ENCODE measurements around the gene C19orf25. TPM values are rescaled to one million over a fixed set of nuclear protein-coding genes. Genes with fewer than 3 reads are reported as not detected.

The C19orf25 gene
- polyA plus RNA-seq, 1 of the 3 experiments (the other 2 are of a cell fraction): 25.3 TPM

- ChIA-PET POLR2A (no interaction called here), CTCF (interaction anchor here (0.6 to 1.2 kb wide), 3 partner anchors 9 to 21 kb away, joined by 3 read pairs; no protein-coding TSS in a partner anchor)
- H2AFZ ChIP-seq (ENCODE audit: low read depth): no peak overlapping the region
- no peaks in the 10 kb centered on the region for H3K27me3 ChIP-seq (ENCODE audit: insufficient read depth)
- peaks cover 46% of the 10 kb centered on the region for H3K79me2 ChIP-seq (ENCODE audit: insufficient read depth)
- H3K4me2 ChIP-seq: no peak overlapping the region
- DNase-seq: no peak
- H3K9ac ChIP-seq: no peak overlapping the region
- no peak overlapping the region for H3K4me3 ChIP-seq (ENCODE audit: low read depth in 2 of 2, low read length in 1 of 2)
- TF ChIP-seq USF1 (IDR thresholded peaks at IDR 0.05; ENCODE audit: borderline replicate concordance, low read depth) (no peak), SIN3A (IDR thresholded peaks at IDR 0.05; ENCODE audit: borderline replicate concordance, low read depth, low read length) (no peak), MEF2A (IDR thresholded peaks at IDR 0.05; ENCODE audit: borderline replicate concordance, low read depth) (no peak), GABPA (IDR thresholded peaks at IDR 0.05; ENCODE audit: low read depth) (no peak), RAD21 (IDR thresholded peaks at IDR 0.05; ENCODE audit: low read length) (no peak), TAF1 (IDR thresholded peaks at IDR 0.05; ENCODE audit: borderline replicate concordance, low read depth, low read length) (no peak), EZH2phosphoT487 (IDR thresholded peaks at IDR 0.05; ENCODE audit: borderline replicate concordance, low read depth) (no peak), FOSL2 (IDR thresholded peaks at IDR 0.05; ENCODE audit: borderline replicate concordance, low read depth) (no peak), TEAD4 (IDR thresholded peaks at IDR 0.05; ENCODE audit: borderline replicate concordance, insufficient read depth) (no peak), CTCF (IDR thresholded peaks at IDR 0.05) (no peak)
- H3F3A ChIP-seq (replicated peaks; ENCODE audit: insufficient read depth): no peaks in the 10 kb centered on the region
- no peaks in the 10 kb centered on the region for H3K9me3 ChIP-seq
- peaks cover 38% of the 10 kb centered on the region for H4K20me1 ChIP-seq (ENCODE audit: insufficient read depth)
- WGBS (ENCODE audit: low lambda C conversion rate): 96% methylated on average over 28 of the region's 40 CpGs
- no peak overlapping the region for H3K27ac ChIP-seq (ENCODE audit: low read depth in 2 of 2, low read length in 1 of 2)
- no peaks in the 10 kb centered on the region; a peak in 1 of 4 replicates for H3K4me1 ChIP-seq (ENCODE audit: control insufficient read depth in 1 of 2, insufficient read depth in 2 of 2, low read depth in 1 of 2, low read length in 1 of 2)
- H3K9me2 ChIP-seq: no peaks in the 10 kb centered on the region
- peaks cover 7 to 93% of the 10 kb centered on the region in 2 experiments for H3K36me3 ChIP-seq (replicated peaks in 1 of 2; ENCODE audit: control insufficient read depth in 1 of 2, insufficient read depth in 2 of 2, low read length in 1 of 2)
Observed at GRCh38 chr19:1423436-1424191, 55.4 kb downstream of the C19orf25 start.

Other genes starting within 250 kb of the C19orf25 start
- gene CBARP, start 241.2 kb downstream of the C19orf25 start, polyA plus RNA-seq (2012; rRNA removed): 4.8 and 5.1 TPM in 2 replicates
- 133 and 226 TPM in 2 replicates for gene ATP5F1D, start 237.5 kb downstream of the C19orf25 start, polyA plus RNA-seq (2012; rRNA removed)
- 8.2 and 13.9 TPM in 2 replicates for gene MIDN, start 230.6 kb downstream of the C19orf25 start, polyA plus RNA-seq (2012; rRNA removed)
- gene CIRBP, start 209.9 kb downstream of the C19orf25 start, polyA plus RNA-seq (2012; rRNA removed): 762 and 857 TPM in 2 replicates
- gene FAM174C, start 203.7 kb downstream of the C19orf25 start, polyA plus RNA-seq (2012; rRNA removed): 53.5 and 78.0 TPM in 2 replicates
- 0.67 and 1.1 TPM in 2 replicates for gene EFNA2, start 193.3 kb downstream of the C19orf25 start, polyA plus RNA-seq (2012; rRNA removed)
- gene NDUFS7, start 95.3 kb downstream of the C19orf25 start, polyA plus RNA-seq (2012; rRNA removed): 52.5 and 66.4 TPM in 2 replicates
- 76.5 and 85.3 TPM in 2 replicates for gene GAMT, start 77.7 kb downstream of the C19orf25 start, polyA plus RNA-seq (2012; rRNA removed)
- 43.8 and 54.3 TPM in 2 replicates for gene DAZAP1, start 71.6 kb downstream of the C19orf25 start, polyA plus RNA-seq (2012; rRNA removed)
- 2,836 and 3,749 TPM in 2 replicates for gene RPS15, start 40.8 kb downstream of the C19orf25 start, polyA plus RNA-seq (2012; rRNA removed)
- 1.3 and 1.8 TPM in 2 replicates for gene APC2, start 29.1 kb downstream of the C19orf25 start, polyA plus RNA-seq (2012; rRNA removed)
- gene PCSK4, start 11.1 kb upstream of the C19orf25 start, polyA plus RNA-seq (2012; rRNA removed): 5.8 and 6.6 TPM in 2 replicates
- 6.8 and 9.1 TPM in 2 replicates for gene REEP6, start 12.0 kb upstream of the C19orf25 start, polyA plus RNA-seq (2012; rRNA removed)
- 5.7 and 6.3 TPM in 2 replicates for gene ADAMTSL5, start 33.8 kb upstream of the C19orf25 start, polyA plus RNA-seq (2012; rRNA removed)
- 0.03 TPM in 1 of 2 replicates, not detected in the other for gene PLK5, start 44.9 kb upstream of the C19orf25 start, polyA plus RNA-seq (2012; rRNA removed)
- gene MEX3D, start 89.1 kb upstream of the C19orf25 start, polyA plus RNA-seq (2012; rRNA removed): 11.5 and 14.9 TPM in 2 replicates
- 74.1 and 96.5 TPM in 2 replicates for gene MBD3, start 113.7 kb upstream of the C19orf25 start, polyA plus RNA-seq (2012; rRNA removed)
- gene UQCR11, start 126.2 kb upstream of the C19orf25 start, polyA plus RNA-seq (2012; rRNA removed): 247 and 372 TPM in 2 replicates
- 81.3 and 104 TPM in 2 replicates for gene TCF3, start 173.4 kb upstream of the C19orf25 start, polyA plus RNA-seq (2012; rRNA removed)

Data from SK-N-SH (cell line).